ENCODE data around the gene NINL. TPM values are rescaled to one million over a fixed set of nuclear protein-coding genes. Genes with fewer than 3 reads are reported as not detected.
"Not testable (repeated sequence)": the region's sequence is repeated elsewhere in the genome, so short reads cannot be mapped to it uniquely, and the experiment has no call there.

Gene NINL
- total RNA-seq, 2 experiments from 2014 or later, result 1.5 to 1.6 TPM

DNA sequence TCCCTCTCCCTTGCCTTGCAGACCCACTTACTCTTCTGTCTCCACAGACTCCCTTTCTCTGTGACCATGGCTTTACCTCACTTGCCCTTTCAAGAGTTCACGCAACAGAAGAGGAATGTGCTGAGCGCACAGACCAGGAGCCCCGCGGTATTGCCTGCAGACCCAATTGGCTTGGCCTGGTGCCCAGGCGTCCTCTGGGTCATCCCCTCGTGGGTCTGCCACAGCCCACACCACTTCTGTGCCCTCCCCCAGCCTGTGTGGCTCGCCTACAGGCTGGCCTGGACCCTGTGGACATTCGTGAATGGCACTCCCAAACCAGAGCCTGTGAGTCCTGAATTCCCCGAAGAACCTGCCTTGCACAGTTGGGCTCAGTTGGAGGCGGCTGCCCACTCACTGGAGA lies 15.3 kb upstream of the NINL start:
- POLR2A ChIA-PET, result no interaction called here
- CTCF ChIA-PET, result no interaction called here

DNA sequence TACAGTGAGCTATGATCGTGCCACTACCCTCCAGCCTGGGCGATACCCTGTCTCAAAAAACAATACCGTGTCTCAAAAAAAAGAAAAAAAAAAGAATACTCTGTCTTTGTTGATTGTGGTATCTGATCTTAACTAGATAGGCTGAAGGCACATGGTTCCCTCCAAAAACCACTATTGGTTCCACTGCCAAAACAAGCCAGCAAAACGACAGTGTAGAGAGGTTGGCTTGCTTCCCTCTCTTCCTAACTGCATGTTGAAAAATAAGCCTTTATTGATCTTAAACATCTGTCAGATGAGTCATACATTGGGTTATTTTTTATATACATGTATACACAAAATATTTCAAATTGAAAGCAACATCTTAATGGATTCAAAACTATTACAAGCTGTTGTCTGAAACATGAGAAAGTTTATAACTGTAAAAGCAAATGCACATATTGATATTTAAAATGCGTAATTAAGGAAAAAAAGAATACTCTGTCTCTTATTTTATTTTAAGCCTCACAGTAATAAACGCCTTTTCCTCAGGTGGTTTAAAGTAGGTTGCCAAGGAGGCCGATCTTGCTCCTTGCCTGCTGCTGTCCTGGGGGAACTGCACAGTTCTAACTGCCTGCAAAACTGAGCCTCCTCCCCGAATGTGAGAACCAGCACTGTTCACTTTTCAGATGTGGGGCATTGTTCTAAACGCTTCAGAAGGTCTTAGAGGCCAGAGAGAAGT lies 7.0 kb upstream of the NINL start:
- POLR2A ChIA-PET, result no interaction called here
- CTCF ChIA-PET, result interaction anchor here (1.1 kb wide), 1 partner anchor 157 kb away, joined by 3 read pairs; no protein-coding TSS in a partner anchor

DNA sequence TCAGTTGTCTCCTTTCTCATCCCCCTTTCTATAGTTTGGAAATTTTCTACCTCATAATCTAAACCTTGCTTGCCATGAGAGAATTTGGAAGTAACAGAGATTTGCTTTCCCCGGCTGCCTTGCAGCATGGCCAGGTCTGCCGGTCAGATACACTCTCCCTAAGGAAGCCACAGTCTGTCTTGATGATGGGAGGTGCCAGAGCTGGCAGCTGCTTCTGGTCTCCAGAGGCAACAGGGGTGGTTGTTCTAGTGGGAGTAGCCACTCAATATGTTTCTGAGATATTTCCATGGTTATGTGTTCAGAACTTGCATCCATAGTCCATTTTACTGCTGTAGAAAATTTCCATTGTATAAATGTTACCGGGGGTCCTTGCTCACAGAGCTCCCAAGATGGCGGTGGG lies 5.4 kb upstream of the NINL start:
- POLR2A ChIA-PET, CTCF ChIA-PET: not testable (repeated sequence)

DNA sequence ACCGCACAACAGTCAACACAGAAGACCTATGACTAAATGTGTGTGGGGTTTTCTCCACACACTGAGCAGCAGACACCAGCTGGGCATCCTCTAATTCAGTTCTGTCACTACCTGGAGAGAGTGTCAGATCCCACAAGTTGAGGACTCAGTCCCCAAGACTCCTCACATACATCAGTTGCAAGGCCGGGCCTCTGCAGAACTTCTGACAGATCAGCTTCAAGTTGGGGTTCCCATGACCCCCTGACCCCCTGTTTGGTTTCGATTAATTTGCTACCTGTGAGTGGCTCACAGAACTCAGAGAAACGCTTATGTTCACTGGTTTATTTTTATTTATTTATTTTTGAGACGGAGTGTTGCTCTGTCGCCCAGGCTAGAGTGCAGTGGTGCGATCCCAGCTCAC lies 3.2 kb upstream of the NINL start:
- CTCF ChIA-PET, result no interaction called here

DNA sequence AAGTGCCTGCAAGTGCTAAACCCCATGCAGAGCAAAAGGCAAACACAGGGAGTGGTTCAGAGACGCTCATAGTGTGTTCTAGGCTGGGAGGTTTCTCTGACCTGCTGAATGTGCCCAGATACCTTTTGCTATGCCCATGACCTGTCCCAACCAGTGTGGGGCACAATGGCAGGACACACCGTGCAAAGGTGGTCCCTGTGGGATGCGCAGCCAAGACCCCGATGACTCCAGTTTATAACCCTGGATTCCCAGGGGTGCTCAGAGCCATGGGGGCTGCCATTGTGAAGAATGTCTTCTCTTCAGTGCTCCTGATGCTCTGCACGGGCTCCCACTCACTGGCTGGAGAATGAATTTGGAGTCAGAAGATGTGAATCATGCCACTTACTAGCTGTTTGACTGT lies 2.2 kb upstream of the NINL start:
- CTCF ChIA-PET, result no interaction called here
- POLR2A ChIA-PET, result no interaction called here

More for the DNA sequence above, 3.2 kb upstream of the NINL start:
- POLR2A ChIA-PET, result no interaction called here

DNA sequence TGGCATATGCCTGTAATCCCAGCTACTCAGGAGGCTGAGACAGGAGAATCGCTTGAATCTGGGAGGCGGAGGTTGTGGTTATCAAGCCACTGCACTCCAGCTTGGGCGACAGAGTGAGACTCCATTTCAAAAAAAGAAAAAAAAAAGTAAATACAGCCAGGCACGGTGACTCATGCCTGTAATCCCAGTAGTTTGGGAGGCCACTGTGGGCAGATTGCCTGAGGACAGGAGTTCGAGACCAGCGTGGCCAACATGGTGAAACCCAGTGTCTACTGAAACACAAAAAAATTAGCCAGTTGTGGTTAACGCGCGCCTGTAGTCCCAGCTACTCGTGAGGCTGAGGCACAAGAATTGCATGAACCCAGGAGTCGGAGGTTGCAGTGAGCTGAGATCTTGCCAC lies 1.5 kb upstream of the NINL start:
- POLR2A ChIA-PET, result no interaction called here
- CTCF ChIA-PET, result no interaction called here

DNA sequence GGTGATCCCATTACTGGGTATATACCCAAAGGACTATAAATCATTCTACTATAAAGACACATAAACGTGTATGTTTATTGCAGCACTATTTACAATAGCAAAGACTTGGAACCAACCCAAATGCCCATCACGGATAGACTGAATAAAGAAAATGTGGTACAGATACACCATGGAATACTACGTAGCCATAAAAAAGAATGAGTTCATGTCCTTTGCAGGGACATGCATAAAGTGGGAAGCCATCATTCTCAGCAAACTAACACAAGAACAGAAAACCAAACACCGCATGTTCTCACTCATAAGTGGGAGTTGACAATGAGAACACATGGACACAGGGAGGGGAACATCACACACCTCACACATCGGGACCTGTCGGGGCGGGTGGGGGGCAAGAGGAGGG lies 1.7 kb downstream of the NINL start:
- CTCF ChIA-PET, POLR2A ChIA-PET: not testable (repeated sequence)

DNA sequence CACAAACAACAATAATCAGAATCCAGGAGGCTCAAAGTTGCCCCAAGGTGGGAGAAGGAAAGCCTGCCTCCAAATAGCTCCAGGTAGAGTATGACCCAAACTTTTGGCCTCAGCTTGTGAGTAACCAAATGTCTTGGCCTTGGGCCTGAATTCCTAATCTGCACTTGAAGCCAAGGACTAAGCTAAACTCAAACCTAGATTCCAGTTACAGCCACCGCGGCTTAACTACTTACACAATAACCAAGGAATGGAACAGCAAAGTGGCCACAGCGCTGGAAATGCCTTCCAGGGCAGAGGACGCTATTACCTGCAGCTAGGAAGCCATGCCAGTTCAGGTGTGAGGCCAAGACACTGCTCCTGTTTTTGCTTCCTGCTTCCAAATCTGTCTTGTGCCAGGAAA lies 4.6 kb downstream of the NINL start:
- ChIA-PET CTCF (no interaction called here), POLR2A (no interaction called here)

DNA sequence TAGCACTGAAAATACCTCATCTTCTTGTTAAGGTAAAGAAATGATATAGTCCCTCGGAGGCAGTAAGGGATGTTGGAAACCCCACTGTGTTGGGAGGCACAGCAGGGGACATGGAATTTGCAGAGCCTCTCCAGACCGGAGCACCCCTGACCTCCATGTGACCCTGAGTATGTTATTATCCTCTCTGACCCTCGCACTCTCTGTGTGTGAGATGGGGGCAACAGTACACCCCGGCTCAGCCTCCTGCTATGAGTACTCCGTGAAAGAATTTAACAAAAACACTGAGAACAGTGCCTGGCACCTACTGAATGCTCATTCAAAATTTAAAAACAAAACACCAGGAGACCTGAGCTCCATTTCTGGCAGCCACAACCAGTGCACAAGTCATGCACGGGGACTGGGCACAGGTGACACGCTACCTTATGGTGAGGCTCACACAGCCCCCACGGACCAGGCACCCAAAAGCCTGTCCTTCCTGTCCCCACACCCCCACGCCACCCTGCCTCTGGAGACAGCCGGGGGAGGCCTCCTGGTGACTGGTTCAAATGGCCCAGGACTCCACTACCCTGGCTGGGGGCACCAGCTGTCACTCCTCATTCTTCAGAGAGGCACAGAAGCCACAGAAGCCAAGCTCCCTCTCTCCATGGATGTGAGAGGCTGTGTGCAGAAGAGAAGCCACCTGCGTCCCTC lies 6.1 kb downstream of the NINL start:
- ChIA-PET CTCF (no interaction called here), POLR2A (no interaction called here)

DNA sequence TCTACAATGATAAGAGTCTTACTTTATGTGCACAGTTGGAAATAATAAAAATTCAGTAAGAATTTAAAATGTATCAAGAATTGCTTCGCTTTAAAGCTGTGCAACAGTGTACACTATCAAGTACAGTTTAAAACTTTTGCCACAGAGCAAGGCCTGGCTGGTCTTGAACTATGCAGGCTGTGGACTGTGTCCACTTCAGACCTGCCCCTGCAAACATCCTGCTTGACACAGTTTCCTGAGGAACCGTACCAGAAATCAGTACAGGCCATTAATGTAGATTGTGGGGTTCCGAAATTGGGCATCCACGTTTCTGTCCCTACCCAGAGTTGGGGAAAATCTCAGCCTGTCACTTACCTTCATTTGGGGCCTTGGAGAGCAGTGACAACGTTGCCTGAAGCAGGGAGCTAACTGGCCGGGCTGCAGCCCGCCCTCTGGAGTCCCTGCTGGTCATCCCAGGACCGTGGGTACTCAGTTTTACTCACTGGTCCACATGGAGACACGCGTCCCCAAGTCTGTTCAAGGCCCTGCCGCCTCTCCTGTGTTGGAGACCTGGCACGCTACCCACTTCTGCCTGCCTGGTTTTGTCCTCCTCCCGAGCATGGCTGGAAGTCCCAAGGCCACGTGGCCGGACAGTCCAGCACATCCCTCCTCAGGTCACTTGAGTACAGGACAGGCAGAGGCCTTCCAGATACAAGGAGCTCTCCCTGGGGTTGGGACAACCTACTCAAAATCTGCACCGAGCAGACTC lies 8.4 kb downstream of the NINL start:
- POLR2A ChIA-PET, result no interaction called here
- CTCF ChIA-PET, result no interaction called here

DNA sequence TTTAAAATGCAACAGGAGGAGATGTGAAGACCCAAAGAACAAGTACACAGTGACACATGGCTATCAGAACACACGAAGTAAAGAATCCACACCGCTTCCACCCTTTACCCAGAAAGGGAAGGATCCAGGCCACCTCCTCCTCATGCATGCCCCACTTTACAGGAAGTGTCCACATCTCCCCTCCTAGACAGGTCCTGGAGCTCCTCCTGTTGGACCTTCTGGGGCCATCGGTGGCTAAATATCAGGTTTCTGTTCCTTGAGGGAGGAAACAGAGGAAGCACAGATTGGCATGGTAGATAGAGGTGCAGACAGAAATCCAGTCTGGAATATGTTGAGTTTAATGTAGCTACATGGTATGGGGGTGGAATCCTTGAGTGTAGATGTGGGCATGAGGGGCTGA lies 10.9 kb downstream of the NINL start:
- CTCF ChIA-PET, result no interaction called here
- POLR2A ChIA-PET, result no interaction called here

DNA sequence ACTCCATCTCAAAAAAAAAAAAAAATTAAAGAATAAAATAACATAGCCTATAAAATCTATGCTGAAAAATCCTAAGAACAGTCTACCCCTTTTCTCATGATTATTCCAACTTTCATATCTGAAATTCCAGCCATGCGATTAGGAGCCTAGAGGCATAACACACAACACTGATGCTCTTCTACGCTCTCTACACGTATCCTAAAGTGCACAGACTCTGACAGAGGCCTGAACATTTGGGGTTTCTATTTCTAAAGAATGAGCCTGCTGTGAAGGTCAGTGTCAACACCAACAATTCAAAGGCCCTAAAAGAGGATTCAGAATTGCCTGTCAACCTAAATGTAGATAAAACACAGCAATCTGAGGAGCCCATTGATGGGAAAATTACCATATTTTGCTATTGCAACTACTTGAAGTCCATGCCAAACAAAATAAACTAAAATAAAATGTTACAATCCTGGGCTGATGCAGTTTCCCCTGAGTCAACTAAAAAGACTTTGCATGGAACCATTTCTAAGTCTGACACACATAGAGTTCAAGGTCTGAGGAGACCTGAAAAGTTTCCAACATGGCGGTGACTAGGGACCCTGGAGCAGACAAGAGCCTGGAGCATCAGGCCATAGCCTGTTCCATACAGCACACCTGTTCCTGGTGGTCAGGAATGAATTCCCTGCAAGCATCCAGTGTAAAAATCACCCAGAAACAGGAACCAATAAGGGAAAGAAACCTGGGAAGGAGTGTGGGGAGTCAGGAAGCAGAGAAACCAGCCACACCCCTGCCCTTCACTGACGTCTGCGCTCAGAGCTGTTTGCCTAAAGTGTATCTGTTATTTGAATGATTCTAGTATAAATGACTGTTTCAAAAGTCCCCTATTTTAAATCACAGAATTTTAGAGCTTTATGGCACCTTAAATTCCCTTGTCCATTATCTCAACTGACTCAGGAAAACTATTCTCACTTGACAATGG lies 11.8 kb downstream of the NINL start:
- ChIA-PET POLR2A (no interaction called here), CTCF (no interaction called here)

DNA sequence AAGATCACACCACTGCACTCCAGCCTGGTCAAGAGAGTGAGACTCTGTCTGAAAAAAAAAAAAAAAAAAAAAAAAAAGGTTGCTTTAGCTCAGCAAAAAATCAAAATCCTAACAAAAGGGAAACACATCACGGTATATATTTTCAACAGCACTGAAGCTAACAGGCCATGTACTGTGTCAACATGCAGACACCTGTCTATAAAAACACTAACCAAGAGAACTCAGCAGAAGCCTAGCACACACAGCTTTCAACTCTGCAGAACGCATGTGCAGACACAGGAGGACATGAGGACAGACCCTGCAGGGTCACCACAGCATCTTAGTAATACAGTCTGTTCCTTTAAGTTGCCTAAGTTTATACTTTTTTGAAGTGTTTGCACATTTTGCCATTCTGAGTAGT lies 13.5 kb downstream of the NINL start:
- POLR2A ChIA-PET, result no interaction called here
- CTCF ChIA-PET, result no interaction called here

DNA sequence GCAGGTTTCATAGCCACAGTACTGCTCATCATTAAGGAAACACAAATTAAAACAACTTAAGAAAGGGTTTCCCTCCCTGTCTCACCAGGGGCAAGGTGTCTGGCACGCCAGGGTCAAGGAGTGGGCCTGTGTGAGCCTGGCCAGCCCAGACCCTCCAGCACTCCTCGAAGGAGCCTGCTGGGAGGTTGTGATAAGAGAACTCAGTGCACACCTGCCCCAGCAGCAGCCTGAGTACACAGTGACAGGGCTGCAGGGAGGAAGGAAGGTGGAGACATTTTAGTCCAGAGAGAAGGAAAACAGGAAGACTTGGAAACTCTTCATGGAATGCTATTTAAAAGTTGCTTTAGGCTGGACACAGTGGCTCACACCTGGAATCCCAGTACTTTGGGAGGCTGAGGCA lies 14.1 kb downstream of the NINL start:
- POLR2A ChIA-PET, result no interaction called here
- CTCF ChIA-PET, result no interaction called here

DNA sequence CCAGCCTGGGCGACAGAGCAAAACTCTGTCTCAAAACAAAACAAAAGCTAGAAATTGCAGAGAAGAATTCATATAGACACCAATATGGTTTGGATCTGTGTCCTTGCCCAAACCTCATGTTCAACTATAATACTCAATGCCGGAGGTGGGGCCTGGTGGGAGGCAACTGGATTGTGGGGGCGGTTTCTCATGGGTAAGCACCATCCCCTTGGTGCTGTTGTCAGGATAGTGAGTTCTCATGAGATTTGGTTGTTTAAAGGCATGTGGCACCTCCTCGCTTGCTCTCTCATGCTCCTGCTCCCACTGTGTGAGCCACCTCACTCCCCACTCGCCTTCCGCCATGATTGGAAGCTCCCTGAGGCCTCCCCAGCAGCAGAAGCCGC lies 15.2 kb downstream of the NINL start:
- POLR2A ChIA-PET, result no interaction called here
- CTCF ChIA-PET, result no interaction called here

DNA sequence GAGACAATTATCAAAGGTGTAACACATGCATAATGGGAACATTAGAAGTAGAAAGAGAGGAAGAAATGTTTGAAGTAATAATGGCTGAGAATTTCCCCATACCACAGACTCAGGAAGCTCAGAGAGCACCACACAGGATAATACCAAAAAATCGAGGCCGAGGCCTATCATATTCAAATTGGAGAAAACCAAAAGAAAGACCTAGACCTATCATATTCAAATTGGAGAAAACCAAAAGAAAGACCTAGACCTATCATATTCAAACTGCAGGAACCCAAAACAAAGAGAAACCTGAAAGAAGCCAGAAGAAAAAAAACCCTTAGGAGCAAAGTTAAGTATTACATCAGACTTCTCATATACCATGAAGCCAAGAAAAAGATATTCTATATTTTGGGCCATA lies 18.0 kb downstream of the NINL start:
- POLR2A ChIA-PET, result no interaction called here
- CTCF ChIA-PET, result no interaction called here

DNA sequence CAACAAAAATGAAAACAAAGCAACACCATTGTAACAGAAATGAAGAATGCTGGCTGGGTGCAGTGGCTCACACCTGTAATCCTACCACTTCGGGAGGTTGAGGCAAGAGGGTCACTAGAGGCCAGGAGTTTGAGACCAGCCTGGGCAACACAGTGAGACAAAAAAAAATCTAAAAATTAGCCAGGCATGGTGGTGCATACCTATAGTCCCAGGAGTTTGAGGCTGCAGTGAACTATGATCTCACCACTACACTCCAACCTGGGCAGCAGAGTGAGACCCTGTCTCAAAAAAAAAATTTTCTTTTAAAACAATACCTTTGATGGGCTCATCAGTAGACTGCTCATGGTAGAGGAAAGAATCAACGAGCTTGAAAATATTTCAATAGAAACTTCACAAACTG lies 18.5 kb downstream of the NINL start:
- CTCF ChIA-PET, result no interaction called here
- POLR2A ChIA-PET, result no interaction called here

DNA sequence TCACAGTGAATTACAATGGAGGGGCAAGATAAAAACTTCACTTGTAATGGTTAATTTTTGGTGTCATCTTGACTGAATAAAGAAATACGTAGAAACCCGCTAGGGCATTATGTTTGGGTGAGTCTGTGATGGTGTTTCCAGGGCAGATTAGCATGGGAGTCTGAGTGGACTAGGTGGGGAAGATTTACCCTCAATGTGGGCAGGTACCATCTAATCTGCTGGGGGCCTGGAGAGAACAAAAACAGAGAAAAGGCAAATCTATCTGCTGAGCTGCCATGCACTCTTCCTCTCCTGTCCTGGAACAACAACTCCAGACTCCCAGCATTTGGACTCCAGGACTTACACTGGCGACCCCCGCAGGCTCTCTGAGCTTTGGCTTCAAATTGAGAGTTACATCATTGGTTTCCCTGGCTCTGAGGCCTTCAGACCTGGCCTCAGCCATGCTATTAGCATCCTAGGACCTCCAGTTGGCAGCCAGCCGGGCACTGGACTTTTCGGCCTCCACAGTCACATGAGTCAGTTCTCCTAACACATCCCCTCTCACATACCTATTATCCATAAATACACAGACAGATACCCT lies 19.7 kb downstream of the NINL start:
- CTCF ChIA-PET, result no interaction called here

DNA sequence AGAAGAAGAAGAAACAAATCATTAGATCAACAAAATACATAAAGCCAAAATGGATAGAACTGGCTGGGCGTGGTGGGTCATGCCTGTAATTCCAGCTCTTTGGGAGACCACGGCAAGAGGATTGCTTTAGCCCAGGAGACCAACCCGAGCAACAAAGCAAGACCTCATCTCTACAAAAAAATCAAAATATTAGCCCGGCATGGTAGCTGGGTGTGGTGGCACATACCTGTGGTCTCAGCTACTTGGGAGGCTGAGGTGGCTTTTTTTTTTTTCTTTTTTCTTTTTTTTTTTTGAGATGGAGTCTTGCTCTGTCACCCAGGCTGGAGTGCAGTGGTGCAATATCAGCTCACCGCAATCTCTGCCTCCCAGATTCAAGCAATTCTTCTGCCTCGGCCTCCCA lies 21.5 kb downstream of the NINL start:
- ChIA-PET CTCF (no interaction called here), POLR2A (no interaction called here)

More for the DNA sequence above, 19.7 kb downstream of the NINL start:
- POLR2A ChIA-PET, result no interaction called here

DNA sequence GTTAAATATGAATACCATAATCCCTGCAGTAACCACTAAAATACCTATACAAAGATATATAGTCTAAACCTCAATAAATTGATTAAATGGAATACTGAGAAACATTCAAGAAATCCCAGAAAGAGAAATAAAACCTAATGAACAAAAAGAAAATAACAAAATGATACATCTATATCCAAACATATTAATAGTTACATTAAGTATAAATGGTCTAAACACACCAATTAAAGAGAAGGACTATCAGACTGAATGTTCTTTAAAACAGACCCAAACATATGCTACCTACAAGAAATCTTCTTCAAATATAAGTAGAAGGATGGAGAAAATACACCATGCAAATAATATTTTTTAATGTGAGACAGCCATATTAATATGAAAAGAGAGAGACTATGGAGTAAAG lies 22.0 kb downstream of the NINL start:
- ChIA-PET CTCF (no interaction called here), POLR2A (no interaction called here)

All from activated CD8-positive, alpha-beta memory T cell treated with anti-CD3 and anti-CD28 coated beads for 36 hours (primary cell).